CD4-positive, CD25-positive, alpha-beta regulatory T cell (primary cell): Measurements from ENCODE around the gene CHN2. TPM values are rescaled to one million over a fixed set of nuclear protein-coding genes. Genes with fewer than 3 reads are reported as not detected.

Experiments
- ATAC-seq, 2 donors: fragments of 150-1000 bp; cut with Tn5 transposase; one replicate each; pipeline ENCODE4 v1.10.0; 2021; ENCODE audit warnings: low read depth in 2 of 2, moderate number of reproducible peaks in 2 of 2, moderate library complexity in 1 of 2
- DNase-seq, 3 donors: peaks; one replicate each; pipeline versions ENCODE4 v3.0.0 to v3.0.0-alpha.2; 2012 to 2022; ENCODE audit warnings: mixed read lengths in 1 of 3
- H3K27ac ChIP-seq: one replicate; pipeline ENCODE4 v1.7.0; 2013; ENCODE audit warnings: mild to moderate bottlenecking, low read length; ENCODE audit not compliant: insufficient read depth, poor library complexity, severe bottlenecking
- H3K27me3 ChIP-seq: one replicate; pipeline ENCODE4 v1.7.0; 2013; ENCODE audit warnings: low read length; ENCODE audit not compliant: control insufficient read depth, insufficient read depth
- H3K36me3 ChIP-seq: one replicate; pipeline ENCODE4 v1.7.0; 2013; ENCODE audit warnings: mild to moderate bottlenecking, low read length, moderate library complexity; ENCODE audit not compliant: control insufficient read depth, insufficient read depth
- H3K4me1 ChIP-seq: 2 replicates; pipeline ENCODE4 v1.7.0; 2013; ENCODE audit warnings: mild to moderate bottlenecking, low read length; ENCODE audit not compliant: insufficient read depth, control insufficient read depth, poor library complexity, severe bottlenecking
- H3K4me3 ChIP-seq: one replicate; pipeline ENCODE4 v1.7.0; 2013; ENCODE audit warnings: low read depth, mild to moderate bottlenecking, low read length, moderate library complexity
- H3K9me3 ChIP-seq, 2 experiments: 1 replicate in 1 of 2; 2 replicates in 1 of 2; pipeline ENCODE4 v1.7.0; 2013; ENCODE audit warnings: low read length in 2 of 2, mild to moderate bottlenecking in 1 of 2, moderate library complexity in 1 of 2; ENCODE audit not compliant: control insufficient read depth in 2 of 2
- H3K27ac Mint-ChIP-seq, 3 donors: one replicate each; pipeline ENCODE4 v1.8.0; 2020 to 2022; ENCODE audit warnings: mild to moderate bottlenecking in 3 of 3, mixed read lengths in 3 of 3, moderate library complexity in 2 of 3
- H3K27me3 Mint-ChIP-seq: one replicate; pipeline ENCODE4 v1.8.0; 2022; ENCODE audit warnings: mild to moderate bottlenecking, mixed read lengths
- H3K36me3 Mint-ChIP-seq: one replicate; pipeline ENCODE4 v1.8.0; 2020; ENCODE audit warnings: mixed read lengths
- H3K4me1 Mint-ChIP-seq, 4 donors: one replicate each; pipeline ENCODE4 v1.8.0; 2020 to 2022; ENCODE audit warnings: mixed read lengths in 4 of 4, mild to moderate bottlenecking in 1 of 4
- H3K4me3 Mint-ChIP-seq, 4 donors: one replicate each; pipeline ENCODE4 v1.8.0; 2020 to 2022; ENCODE audit warnings: mild to moderate bottlenecking in 4 of 4, mixed read lengths in 4 of 4, moderate library complexity in 3 of 4
- H3K9me3 Mint-ChIP-seq, 7 donors: one replicate each; pipeline ENCODE4 v1.8.0; 2020 to 2022; ENCODE audit warnings: mixed read lengths in 7 of 7, mild to moderate bottlenecking in 3 of 7, moderate library complexity in 2 of 7
- polyA plus RNA-seq, 4 donors: library from polyadenylated mRNA; unstranded; fragments of 300-500 nt; fragmentation: Illumina TruSeq; gene quantifications; one replicate each; pipeline ENCODE4 v1.2.3, GENCODE V29; 2021
- total RNA-seq: library from RNA; stranded (reverse); gene quantifications from one replicate; pipeline ENCODE4 v1.2.3, GENCODE V29; 2022

Gene CHN2
- total and polyA plus RNA-seq, 5 donors from 2014 or later, result 0.55 to 1.7 TPM; not detected in 3

DNA sequence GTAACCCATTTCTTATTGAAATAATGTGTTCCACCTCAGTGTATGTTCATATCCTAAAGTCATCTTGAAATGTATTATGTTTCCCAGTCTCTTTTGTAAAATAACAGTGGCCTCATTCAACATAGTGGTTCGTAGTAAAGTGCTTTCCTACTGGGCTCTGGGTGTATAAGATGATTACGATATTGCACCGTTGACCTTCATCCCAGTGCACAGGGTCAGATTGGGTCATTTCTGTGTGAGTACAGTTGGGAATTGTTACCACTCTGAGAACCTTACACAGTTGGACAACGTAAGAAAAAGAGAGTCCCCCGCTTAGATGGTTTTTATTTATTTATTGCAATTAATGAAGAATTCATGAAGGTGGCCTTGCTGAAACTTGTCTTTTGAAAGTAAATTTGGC lies 135.6 kb downstream of the CHN2 start:
- H3K27me3 ChIP-seq, result no peaks in the 10 kb centered on the region
- H3K36me3 ChIP-seq, result no peaks in the 10 kb centered on the region
- no peak for DNase-seq
- H3K4me1 ChIP-seq, result no peaks in the 10 kb centered on the region
- H3K4me3 Mint-ChIP-seq, result no peak overlapping the region
- peaks cover 5% of the 10 kb centered on the region for H3K27me3 Mint-ChIP-seq
- peaks cover 0 to 3% (median 0%) of the 10 kb centered on the region in 7 donors for H3K9me3 Mint-ChIP-seq
- H3K36me3 Mint-ChIP-seq, result no peaks in the 10 kb centered on the region
- H3K27ac Mint-ChIP-seq, result no peak overlapping the region
- ATAC-seq, result no peak
- H3K4me1 Mint-ChIP-seq, result no peaks in the 10 kb centered on the region
- no peak overlapping the region for H3K27ac ChIP-seq
- H3K9me3 ChIP-seq, result no peaks in the 10 kb centered on the region
- no peak overlapping the region for H3K4me3 ChIP-seq

DNA sequence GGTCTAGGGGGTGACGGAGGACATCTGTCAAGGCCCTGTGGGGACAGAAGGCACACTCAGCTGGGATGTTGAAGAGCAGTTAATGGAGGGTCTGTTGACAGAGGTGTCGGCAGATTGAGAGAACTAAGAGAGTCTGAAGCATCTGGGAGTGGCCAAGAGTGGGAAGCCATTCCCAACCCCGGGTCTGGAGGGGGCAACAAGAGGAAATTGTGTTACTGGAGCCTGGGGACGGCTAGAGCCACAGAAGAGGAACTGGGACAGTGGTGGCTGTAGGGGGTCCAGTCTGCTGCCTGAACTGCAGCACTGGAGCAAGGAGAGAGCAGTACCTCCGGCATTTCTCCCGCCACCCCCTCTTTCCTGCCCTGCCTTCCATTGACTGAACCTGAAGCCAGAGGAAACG lies 136.6 kb downstream of the CHN2 start:
- no peak overlapping the region for H3K27ac ChIP-seq
- Mint-ChIP-seq H3K4me1 (no peaks in the 10 kb centered on the region), H3K36me3 (no peaks in the 10 kb centered on the region), H3K27me3 (peaks cover 5% of the 10 kb centered on the region), H3K4me3 (no peak overlapping the region), H3K27ac (peak overlapping the region in 1 of 3 donors; percentile 72), H3K9me3 (peaks cover 0 to 3% (median 0%) of the 10 kb centered on the region in 7 donors)
- no peaks in the 10 kb centered on the region for H3K36me3 ChIP-seq
- no peaks in the 10 kb centered on the region for H3K27me3 ChIP-seq
- ATAC-seq, result no peak
- no peaks in the 10 kb centered on the region for H3K4me1 ChIP-seq
- no peak overlapping the region for H3K4me3 ChIP-seq
- no peaks in the 10 kb centered on the region for H3K9me3 ChIP-seq
- no peak for DNase-seq

DNA sequence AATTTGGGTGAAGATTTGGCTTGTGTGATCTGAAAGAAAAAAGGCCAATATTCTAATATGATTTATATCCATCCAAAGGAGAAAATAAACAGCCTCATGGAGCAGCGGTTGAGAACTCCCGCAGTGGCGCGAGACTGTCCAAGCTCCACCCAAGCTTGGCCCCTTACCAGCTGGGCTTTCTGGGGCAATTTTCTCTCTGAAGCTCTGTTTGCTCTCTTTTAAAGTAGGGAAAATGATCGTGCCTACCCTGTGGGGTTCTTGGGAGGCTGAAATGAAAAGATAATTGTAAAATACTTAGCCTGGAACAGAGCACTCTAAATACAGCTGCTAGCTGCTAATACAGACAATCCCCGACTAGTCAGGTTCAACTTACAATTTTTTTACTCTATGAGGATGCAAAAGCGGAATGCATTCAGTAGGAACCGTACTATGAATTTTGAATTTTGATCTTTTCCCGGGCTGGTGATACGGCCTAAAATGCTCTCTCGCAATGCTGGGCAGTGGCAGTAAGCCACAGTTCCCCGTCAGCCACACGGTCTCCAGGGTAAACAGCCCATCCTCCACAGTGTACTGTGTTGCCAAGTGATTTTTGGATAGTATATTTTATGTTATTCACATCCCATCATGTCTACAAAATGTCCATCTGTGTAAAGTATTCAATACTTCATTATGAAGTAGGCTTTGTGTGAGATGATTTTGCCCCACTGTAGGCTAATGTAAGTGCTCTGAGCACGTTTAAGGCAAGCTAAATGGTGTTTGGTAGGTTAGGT lies 137.7 kb downstream of the CHN2 start:
- no peaks in the 10 kb centered on the region for H3K4me1 Mint-ChIP-seq

DNA sequence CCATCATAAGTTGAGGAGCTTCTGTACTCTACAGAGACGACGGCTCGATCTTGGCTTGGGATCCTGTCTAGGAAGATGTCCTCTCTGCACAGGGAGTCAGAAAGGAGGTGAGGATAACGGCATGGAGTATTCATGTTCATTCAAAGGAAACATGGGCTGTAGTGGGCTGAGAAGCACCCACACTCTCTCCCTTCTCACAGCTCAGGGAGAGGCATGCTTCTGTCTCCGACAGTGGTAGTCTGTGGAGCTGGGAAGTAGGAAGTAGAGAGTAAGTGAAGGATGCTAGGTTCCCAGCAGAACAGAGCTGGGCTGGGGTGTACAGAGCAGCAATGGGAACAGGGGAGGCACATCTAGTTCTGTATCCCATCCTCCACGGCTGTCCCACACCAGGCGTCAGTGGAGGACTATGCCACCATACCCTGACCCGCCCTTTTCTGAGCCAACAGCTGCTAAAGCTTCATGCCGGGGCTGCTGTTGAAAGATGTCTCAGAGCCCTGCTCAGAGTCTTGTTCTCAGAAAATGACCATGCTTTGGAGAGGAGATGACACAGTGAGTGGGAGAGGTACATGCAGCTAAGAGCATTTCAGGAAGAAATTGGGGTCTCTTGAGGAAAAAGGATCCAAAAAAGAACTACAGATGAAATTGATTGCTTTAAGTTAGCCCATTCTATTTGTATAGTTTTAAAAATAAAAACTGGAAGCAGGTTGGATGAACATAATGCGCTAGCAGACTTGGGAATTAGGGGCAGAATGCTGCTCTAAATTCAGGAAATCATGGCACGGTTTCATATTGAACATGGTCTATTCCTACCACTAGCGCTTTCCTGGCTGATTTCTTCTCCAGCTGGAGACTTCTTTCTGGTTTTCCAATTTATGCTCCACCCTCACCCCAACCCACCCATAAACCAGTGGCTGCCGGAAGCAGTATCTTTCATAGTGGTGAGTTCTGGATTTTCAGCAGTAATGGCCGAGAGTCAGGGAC lies 138.6 kb downstream of the CHN2 start:
- Mint-ChIP-seq H3K27ac (no peak overlapping the region), H3K9me3 (peaks cover 0 to 3% (median 0%) of the 10 kb centered on the region in 7 donors), H3K4me1 (peaks cover 0 to 5% (median 2%) of the 10 kb centered on the region in 4 donors), H3K27me3 (peaks cover 5% of the 10 kb centered on the region), H3K4me3 (no peak overlapping the region), H3K36me3 (no peaks in the 10 kb centered on the region)
- H3K27me3 ChIP-seq, result no peaks in the 10 kb centered on the region
- no peak overlapping the region for H3K4me3 ChIP-seq
- H3K27ac ChIP-seq, result no peak overlapping the region
- DNase-seq (no peak), ATAC-seq (no peak)
- H3K4me1 ChIP-seq, result no peaks in the 10 kb centered on the region
- no peaks in the 10 kb centered on the region for H3K36me3 ChIP-seq
- no peaks in the 10 kb centered on the region for H3K9me3 ChIP-seq

More for the DNA sequence above, 137.7 kb downstream of the CHN2 start:
- DNase-seq (no peak), ATAC-seq (no peak)
- peaks cover 5% of the 10 kb centered on the region for H3K27me3 Mint-ChIP-seq
- H3K27ac ChIP-seq, result no peak overlapping the region
- H3K4me1 ChIP-seq, result no peaks in the 10 kb centered on the region
- H3K9me3 ChIP-seq, result no peaks in the 10 kb centered on the region
- no peaks in the 10 kb centered on the region for H3K36me3 ChIP-seq
- H3K36me3 Mint-ChIP-seq, result no peaks in the 10 kb centered on the region
- no peak overlapping the region for H3K27ac Mint-ChIP-seq
- no peak overlapping the region for H3K4me3 Mint-ChIP-seq
- peaks cover 0 to 3% (median 0%) of the 10 kb centered on the region in 7 donors for H3K9me3 Mint-ChIP-seq
- no peaks in the 10 kb centered on the region for H3K27me3 ChIP-seq
- H3K4me3 ChIP-seq, result no peak overlapping the region

DNA sequence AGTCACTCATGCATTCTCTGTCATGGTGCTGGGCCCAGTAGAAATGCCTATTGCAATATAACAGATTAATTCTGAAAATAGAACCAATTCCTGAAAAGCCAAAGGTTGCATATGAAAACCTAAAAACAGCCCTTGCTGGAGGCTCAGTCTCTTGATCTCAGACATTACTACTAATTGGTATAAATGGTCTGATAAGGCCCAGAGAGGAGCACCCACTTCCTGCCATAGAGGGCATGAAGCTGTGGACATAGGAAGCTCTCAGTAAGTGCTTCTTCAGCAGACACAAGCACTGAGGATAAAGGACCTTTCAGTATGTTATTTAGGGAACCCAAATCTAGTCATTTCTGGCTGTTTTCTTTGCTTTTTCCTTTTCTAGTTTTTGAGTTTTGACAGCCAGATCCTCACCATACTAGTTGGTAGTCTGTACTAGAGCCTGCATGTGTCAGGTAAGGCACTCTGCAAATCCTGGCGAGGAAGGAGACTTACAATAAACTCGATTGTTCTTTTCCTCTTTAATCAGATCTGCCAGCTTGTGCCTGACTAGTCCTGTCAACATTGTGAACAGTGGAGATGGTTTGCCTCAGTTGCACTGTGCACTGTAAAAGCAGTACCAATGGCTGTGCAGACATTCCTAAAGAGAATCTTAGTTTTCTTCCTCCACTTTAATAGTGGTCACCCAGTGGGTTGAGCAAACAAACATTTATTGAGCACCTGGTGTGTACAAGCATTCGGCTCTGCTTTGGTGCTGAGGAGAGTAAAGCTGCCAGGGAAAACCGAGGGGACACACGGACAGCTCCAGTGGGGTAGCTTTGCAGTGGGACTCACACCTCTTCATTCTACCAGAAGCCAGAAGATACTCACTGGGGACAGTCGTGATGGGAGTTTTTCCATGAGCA lies 140.9 kb downstream of the CHN2 start:
- no peaks in the 10 kb centered on the region for H3K4me1 ChIP-seq
- no peak for DNase-seq
- no peaks in the 10 kb centered on the region for H3K36me3 ChIP-seq
- Mint-ChIP-seq H3K9me3 (peaks cover 0 to 3% (median 0%) of the 10 kb centered on the region in 7 donors), H3K36me3 (no peaks in the 10 kb centered on the region), H3K4me1 (peaks cover 0 to 6% (median 2%) of the 10 kb centered on the region in 4 donors), H3K27ac (no peak overlapping the region), H3K4me3 (no peak overlapping the region), H3K27me3 (peaks cover 5% of the 10 kb centered on the region)
- no peaks in the 10 kb centered on the region for H3K27me3 ChIP-seq
- H3K9me3 ChIP-seq, result no peaks in the 10 kb centered on the region
- no peak for ATAC-seq
- no peak overlapping the region for H3K4me3 ChIP-seq
- H3K27ac ChIP-seq, result no peak overlapping the region

- Mint-ChIP-seq H3K36me3 (no peaks in the 10 kb centered on the region), H3K4me3 (no peak overlapping the region), H3K27me3 (no peaks in the 10 kb centered on the region), H3K4me1 (peaks cover 0 to 6% (median 2%) of the 10 kb centered on the region in 4 donors), H3K27ac (no peak overlapping the region), H3K9me3 (peaks cover 0 to 3% (median 0%) of the 10 kb centered on the region in 7 donors)
- no peak overlapping the region for H3K27ac ChIP-seq
- no peak overlapping the region for H3K4me3 ChIP-seq
- no peaks in the 10 kb centered on the region for H3K27me3 ChIP-seq
- ATAC-seq, result no peak
- no peaks in the 10 kb centered on the region for H3K4me1 ChIP-seq
- H3K9me3 ChIP-seq, result no peaks in the 10 kb centered on the region
- peak in 1 of 3 donors; percentile 27 for DNase-seq
- no peaks in the 10 kb centered on the region for H3K36me3 ChIP-seq
Observed at GRCh38 chr7:29337546-29338116, 143.1 kb downstream of the CHN2 start.

GRCh38 chr7:29340696-29341095 lies 146.1 kb downstream of the CHN2 start:
- H3K27ac Mint-ChIP-seq, result no peak overlapping the region
- H3K4me1 ChIP-seq, result no peaks in the 10 kb centered on the region
- no peak overlapping the region for H3K4me3 Mint-ChIP-seq

More at GRCh38 chr7:29340696-29341095, 146.1 kb downstream of the CHN2 start:
- DNase-seq, result no peak
- ATAC-seq, result no peak
- H3K36me3 ChIP-seq, result no peaks in the 10 kb centered on the region
- no peaks in the 10 kb centered on the region for H3K36me3 Mint-ChIP-seq
- no peaks in the 10 kb centered on the region for H3K27me3 Mint-ChIP-seq
- peaks cover 0 to 6% (median 2%) of the 10 kb centered on the region in 4 donors for H3K4me1 Mint-ChIP-seq
- H3K9me3 Mint-ChIP-seq, result no peaks in the 10 kb centered on the region
- H3K9me3 ChIP-seq, result no peaks in the 10 kb centered on the region
- H3K27ac ChIP-seq, result no peak overlapping the region
- no peaks in the 10 kb centered on the region for H3K27me3 ChIP-seq
- H3K4me3 ChIP-seq, result no peak overlapping the region
